ENCODE measurements around the gene ZNRF4.

DNA sequence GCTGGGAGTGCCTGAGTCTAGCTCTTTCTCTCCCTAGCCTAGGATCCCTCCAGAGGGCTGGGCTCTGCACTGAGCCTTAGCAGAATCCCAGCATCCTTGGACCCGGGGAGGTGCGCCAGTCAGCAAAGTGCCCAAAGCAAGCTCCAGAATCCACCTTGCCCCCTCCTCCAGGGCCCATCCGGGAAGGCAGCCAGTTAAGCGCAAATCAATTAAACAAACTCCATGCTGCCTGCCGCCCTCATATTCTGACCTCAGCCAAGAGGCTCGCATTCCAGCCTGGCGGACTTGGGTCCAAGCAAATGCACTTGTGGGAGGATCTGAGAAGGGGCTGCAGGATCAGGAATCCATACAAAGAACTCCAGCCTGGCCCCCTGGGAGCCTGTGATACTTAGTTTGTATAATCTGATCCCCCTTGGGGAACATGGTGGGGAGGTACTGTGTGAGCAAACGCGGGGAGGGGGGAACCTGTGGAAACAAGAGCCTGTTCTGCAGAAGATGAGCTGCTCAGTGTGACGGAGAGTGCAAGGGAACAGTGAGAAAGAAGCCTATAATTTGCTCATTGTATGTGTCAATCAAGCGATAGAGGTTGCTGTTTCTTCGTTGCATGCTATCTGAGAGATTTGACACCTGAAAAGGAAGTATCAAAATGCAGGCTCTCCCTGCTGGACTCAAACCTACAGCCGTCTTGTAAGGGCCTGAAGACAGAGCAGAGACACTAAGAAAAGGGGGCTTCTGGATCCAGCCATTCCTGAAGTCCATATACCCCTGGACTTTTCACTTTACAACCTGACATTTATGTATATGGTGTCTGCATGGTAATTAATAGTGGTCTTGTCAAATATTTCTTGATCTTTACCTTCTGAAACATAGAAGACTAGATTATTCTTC, 29.4 kb downstream of the ZNRF4 start:
- TF ChIP-seq ZNF384 (IDR thresholded peaks at IDR 0.05) (no peak), HDGF (IDR thresholded peaks at IDR 0.05; ENCODE audit: borderline replicate concordance) (no peak)

Measured in HEK293T (cell line).